Iris pigment epithelial cell (primary cell): ENCODE data around the gene PTPRD.
"Not testable (repeated sequence)": the region's sequence is repeated elsewhere in the genome, so short reads cannot be mapped to it uniquely, and the experiment has no call there.

Experiments
- DNase-seq: peaks from one replicate; pipeline ENCODE4 v3.0.0-alpha.2; 2011; ENCODE audit warnings: low read depth

Gene PTPRD

GRCh38 chr9:9970514-9970913, 642.3 kb downstream of the PTPRD start:
- DNase-seq, result no peak

- DNase-seq, result no peak
Measured at GRCh38 chr9:9963841-9964240, 649.0 kb downstream of the PTPRD start.

GRCh38 chr9:9961934-9962333, 650.9 kb downstream of the PTPRD start:
- no peak for DNase-seq

- no peak for DNase-seq
Measured at GRCh38 chr9:9961487-9961886, 651.3 kb downstream of the PTPRD start.

GRCh38 chr9:9951556-9952160, 661.1 kb downstream of the PTPRD start:
- no peak for DNase-seq

GRCh38 chr9:9950813-9951212, 662.0 kb downstream of the PTPRD start:
- DNase-seq, result peak; percentile 4

- no peak for DNase-seq
Measured at GRCh38 chr9:9949978-9950377, 662.8 kb downstream of the PTPRD start.

GRCh38 chr9:9949368-9949767, 663.4 kb downstream of the PTPRD start:
- DNase-seq, result no peak

GRCh38 chr9:9945966-9946365, 666.8 kb downstream of the PTPRD start:
- no peak for DNase-seq

GRCh38 chr9:9942764-9943424, 669.9 kb downstream of the PTPRD start:
- peak; percentile 47 for DNase-seq

- no peak for DNase-seq
Measured at GRCh38 chr9:9938432-9938831, 674.4 kb downstream of the PTPRD start.

- not testable (repeated sequence) for DNase-seq
Measured at GRCh38 chr9:9931464-9931863, 681.3 kb downstream of the PTPRD start.

- peak; percentile 1 for DNase-seq
Measured at GRCh38 chr9:9924376-9924775, 688.4 kb downstream of the PTPRD start.

- no peak for DNase-seq
Measured at GRCh38 chr9:9921805-9922204, 691.0 kb downstream of the PTPRD start.

GRCh38 chr9:9920425-9921060, 692.3 kb downstream of the PTPRD start:
- no peak for DNase-seq

GRCh38 chr9:9919174-9919775, 693.5 kb downstream of the PTPRD start:
- DNase-seq, result no peak

- no peak for DNase-seq
Measured at GRCh38 chr9:9917400-9917799, 695.4 kb downstream of the PTPRD start.

GRCh38 chr9:9914174-9914573, 698.6 kb downstream of the PTPRD start:
- DNase-seq, result no peak

GRCh38 chr9:9913276-9913832, 699.4 kb downstream of the PTPRD start:
- no peak for DNase-seq

- DNase-seq, result no peak
Measured at GRCh38 chr9:9912459-9912858, 700.3 kb downstream of the PTPRD start.

- DNase-seq, result no peak
Measured at GRCh38 chr9:9905736-9906135, 707.1 kb downstream of the PTPRD start.

- no peak for DNase-seq
Measured at GRCh38 chr9:9904041-9904440, 708.8 kb downstream of the PTPRD start.

GRCh38 chr9:9901624-9902023, 711.2 kb downstream of the PTPRD start:
- DNase-seq, result no peak
